Measurements from ENCODE around the gene KRTAP11-1.

KRTAP11-1 gene

DNA sequence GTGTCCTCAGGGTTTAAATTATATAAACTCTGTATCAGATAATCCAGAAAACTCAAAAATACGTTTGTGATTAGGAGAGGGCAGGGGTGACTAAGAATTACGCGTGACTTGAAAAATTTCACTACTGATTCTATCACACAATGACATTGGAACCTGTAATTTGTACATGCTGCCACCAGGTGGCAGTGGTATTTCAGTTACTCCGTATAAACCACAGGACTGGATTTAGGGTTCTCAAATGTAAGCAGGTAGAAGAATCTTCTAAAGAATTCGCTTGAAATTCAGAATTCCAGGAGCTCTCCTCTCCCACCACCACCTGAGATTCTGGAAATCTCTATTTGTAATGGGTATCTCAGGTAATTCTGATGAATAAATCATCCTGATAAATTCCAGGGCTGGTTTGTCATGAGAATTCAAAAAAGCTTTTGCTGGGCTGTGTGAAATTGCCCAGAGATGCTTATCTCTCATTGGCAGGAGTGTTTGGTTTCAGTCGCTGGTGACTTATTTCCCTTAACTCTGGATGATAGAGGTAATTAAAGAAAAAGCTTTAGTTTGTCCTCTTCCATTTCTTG is 50.1 kb downstream of the KRTAP11-1 start:
- TF ChIP-seq, protein P1, sequence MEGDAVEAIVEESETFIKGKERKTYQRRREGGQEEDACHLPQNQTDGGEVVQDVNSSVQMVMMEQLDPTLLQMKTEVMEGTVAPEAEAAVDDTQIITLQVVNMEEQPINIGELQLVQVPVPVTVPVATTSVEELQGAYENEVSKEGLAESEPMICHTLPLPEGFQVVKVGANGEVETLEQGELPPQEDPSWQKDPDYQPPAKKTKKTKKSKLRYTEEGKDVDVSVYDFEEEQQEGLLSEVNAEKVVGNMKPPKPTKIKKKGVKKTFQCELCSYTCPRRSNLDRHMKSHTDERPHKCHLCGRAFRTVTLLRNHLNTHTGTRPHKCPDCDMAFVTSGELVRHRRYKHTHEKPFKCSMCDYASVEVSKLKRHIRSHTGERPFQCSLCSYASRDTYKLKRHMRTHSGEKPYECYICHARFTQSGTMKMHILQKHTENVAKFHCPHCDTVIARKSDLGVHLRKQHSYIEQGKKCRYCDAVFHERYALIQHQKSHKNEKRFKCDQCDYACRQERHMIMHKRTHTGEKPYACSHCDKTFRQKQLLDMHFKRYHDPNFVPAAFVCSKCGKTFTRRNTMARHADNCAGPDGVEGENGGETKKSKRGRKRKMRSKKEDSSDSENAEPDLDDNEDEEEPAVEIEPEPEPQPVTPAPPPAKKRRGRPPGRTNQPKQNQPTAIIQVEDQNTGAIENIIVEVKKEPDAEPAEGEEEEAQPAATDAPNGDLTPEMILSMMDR (IDR thresholded peaks at IDR 0.05; ENCODE audit: low read depth, low read length, missing control alignments): peak; percentile 49
- peak; percentile 2 for DNase-seq (ENCODE audit: extremely low read depth, low read depth)

More for the DNA sequence above, 50.1 kb downstream of the KRTAP11-1 start:
- H3K4me3 ChIP-seq (replicated peaks; ENCODE audit: low read depth, low read length): no peak overlapping the region

All from HFF-Myc (cell line).